HG03095 (cell line): ENCODE data around the gene NCOA1.
"Not testable (repeated sequence)": the region's sequence is repeated elsewhere in the genome, so short reads cannot be mapped to it uniquely, and the experiment has no call there.

ENCODE experiments used
- ATAC-seq: cut with Tn5 transposase; IDR thresholded peaks from one replicate; pipeline ENCODE4 v1.9.1; 2021; ENCODE audit warnings: moderate library complexity; ENCODE audit not compliant: unreplicated experiment

NCOA1 gene

DNA sequence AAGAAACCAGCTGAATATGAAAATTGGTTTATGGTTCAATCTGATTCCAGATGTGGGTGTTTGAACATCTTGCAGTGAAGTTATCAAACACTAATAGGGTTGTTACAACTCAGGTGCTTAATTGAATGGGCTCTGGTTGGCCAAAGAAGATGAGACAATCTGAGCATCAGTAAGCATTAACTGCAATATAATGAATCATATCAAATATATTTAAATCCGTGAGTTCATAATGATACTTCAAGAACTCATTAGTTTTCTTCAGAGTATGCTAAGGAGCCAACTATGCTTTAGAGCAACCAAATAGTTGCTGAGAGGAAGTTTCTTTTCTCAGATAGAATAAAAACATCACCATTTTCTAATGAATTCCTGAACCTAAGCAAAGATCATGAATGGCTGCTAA lies 79.2 kb downstream of the NCOA1 start:
- ATAC-seq = no peak

GRCh38 chr2:24571828-24572442 lies 80.9 kb downstream of the NCOA1 start:
- no peak for ATAC-seq

GRCh38 chr2:24576146-24576545 lies 85.1 kb downstream of the NCOA1 start:
- no peak for ATAC-seq

- ATAC-seq = no peak
These were observed 85.6 kb downstream of the NCOA1 start for GRCh38 chr2:24576617-24577016.

DNA sequence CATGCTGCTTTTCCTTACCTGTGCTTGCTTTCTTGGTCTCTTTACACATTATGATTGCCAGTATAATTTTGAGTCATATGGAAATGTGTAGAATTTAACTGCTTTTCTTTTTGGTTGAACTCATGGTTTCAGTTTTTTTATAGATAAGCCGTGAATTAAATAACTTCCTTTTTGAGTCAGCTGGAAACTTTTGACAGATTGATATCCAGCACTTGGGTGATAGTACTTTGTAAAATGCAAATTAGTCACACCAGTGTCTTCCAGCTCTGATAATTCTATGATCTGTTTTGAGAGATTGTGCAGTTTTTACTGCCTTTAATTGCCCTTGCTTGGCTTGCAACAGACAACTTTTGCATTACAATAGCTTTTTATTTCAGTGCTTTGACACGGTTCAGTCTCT lies 86.4 kb downstream of the NCOA1 start:
- ATAC-seq = peak; percentile 66

GRCh38 chr2:24579053-24579803 lies 88.2 kb downstream of the NCOA1 start:
- no peak for ATAC-seq

- no peak for ATAC-seq
These were observed 89.5 kb downstream of the NCOA1 start for GRCh38 chr2:24580561-24580960.

DNA sequence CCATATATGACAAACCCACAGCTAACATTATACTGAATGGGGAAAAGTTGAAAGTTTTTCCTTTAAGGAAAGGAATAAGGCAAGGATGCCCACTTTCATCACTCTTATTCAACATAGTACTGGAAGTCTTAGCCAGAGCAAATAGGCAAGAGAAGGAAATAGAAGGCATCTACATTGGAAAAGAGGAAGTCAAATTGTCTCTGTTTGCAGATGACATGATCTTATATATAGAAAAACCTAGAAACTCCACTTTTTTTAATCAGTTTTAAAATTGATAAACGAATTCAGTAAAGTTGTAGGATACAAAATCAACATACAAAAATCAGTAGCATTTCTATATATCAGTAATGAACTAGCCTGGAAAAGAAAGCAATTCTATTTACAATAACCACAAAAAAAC lies 90.9 kb downstream of the NCOA1 start:
- not testable (repeated sequence) for ATAC-seq

DNA sequence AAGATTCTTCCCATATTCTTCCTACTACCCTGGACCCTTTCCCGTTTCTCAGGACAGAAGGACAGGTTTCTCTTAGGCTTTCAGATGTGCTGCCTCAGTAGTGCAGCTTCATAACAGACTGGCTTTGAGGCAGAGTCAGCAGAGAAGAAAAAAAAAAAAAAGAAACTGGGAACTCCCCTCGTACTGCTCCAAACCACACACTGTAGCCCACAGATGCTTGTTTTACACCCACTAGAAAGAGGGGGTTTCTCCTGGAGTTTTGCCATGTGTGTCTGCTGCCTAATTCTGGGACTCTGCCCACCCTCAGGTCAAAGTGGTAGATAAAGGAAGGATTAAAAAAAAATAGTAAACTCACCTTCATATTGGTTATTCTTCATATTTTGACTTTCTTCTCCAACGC lies 95.9 kb downstream of the NCOA1 start:
- peak; percentile 58 for ATAC-seq

DNA sequence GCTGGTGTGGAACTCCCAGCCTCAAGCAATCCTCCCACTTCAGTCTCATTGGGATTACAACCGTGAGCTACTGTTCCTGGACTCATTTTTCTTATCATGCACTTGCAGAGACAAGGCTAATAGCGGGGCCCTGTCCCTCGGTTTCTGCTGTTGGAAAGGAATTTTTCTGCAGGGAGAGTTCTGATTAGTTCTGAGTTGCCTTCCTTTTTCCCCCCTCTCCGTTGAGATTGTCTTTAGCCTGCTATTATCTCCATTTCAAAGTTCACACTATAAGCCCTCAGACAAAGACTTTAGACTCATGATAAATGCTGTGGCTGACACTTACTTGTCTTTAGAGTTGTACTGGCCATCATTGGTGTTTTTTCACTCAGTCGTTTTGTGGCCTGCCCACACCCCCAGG lies 97.2 kb downstream of the NCOA1 start:
- no peak for ATAC-seq

- no peak for ATAC-seq
These were observed 101.5 kb downstream of the NCOA1 start for GRCh38 chr2:24592441-24593100.

- ATAC-seq = no peak
These were observed 103.2 kb downstream of the NCOA1 start for GRCh38 chr2:24594283-24594682.

- no peak for ATAC-seq
These were observed 106.3 kb downstream of the NCOA1 start for GRCh38 chr2:24597181-24597870.

GRCh38 chr2:24600140-24600539 lies 109.1 kb downstream of the NCOA1 start:
- not testable (repeated sequence) for ATAC-seq

DNA sequence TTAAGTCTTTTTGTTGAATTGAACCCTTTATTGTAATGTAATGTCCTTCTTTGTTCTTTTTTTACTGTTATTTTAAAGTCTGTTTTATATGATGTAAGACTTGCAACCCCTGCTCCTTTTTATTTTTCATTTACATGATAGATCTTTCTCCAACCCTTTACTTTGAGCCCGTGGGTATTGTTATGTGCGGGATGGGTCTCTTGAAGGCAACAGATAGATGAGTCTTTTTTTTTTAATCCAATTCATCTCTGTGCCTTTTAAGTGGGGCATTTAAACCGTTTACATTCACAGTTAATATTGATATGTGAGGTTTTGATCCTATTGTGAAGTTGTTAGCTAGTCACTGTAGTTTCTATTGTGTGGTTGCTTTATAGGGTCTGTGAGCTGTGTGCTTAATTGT lies 120.6 kb downstream of the NCOA1 start:
- ATAC-seq = no peak

DNA sequence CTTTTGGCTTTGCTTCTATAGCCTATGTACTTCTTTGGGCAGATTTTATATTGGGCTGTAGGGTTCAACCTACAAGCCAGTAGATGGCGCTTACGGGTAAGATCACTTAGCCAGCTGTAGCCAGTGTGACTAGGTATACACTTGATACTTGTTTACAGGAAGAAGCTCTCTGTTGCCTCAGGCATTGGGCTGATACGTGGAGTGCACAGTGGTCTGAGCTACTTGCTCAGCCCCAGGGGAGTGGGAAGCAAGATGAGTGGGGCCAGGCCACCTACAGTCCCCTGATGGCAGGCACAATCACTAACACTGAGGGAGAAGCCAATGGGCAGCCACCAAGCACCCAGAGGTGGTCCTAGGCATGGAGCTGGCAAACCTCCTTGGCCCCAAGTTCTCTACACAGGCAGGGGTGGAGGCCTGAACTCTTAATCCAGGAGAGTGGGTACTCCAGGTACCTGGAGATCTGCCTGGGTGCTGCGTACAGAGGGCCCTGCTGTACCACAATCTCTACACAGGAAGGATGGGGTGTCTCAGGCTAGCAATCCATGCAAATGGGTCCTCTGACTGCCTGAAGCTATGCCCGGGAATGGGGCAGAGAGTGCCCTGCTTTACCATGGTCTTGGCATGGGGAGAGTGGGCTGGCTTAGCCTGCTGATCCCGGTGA lies 122.2 kb downstream of the NCOA1 start:
- no peak for ATAC-seq

DNA sequence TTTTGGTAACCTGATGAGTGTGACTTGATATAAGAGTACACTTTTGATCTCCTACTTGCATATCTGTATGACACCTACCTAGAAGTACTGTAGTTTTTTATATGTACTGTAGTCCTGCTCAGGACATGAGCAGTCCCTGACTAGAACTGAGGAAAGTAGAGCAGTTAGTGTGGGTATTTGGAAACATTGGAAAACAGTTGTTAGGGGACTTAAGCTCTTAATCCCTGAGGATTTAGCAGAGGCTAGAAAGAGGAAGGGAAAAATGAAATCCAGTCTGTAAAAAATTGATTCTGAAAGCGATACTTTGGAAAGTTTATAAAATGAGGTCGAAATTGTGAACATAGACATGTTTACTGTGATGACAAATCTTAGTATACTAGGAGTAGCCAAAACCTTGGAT lies 125.6 kb downstream of the NCOA1 start:
- ATAC-seq = no peak

DNA sequence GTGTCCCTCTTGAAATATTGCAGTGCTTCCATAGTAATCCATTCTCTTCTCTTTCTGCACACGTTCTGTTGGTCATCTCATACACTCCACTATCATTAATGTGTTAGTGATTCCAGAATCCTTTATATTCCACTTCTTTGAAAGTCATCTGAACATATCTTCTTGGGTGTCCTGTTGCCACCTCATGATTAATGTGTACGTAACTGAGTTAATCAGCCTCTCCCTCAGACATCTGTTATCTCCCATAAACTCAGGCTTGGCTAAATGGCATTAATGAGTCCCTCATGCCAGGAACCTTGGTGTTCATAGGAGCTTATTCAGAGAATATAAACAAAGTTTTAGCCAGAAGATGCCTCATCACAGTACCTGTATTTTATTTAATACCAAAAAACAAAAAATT lies 126.4 kb downstream of the NCOA1 start:
- no peak for ATAC-seq

DNA sequence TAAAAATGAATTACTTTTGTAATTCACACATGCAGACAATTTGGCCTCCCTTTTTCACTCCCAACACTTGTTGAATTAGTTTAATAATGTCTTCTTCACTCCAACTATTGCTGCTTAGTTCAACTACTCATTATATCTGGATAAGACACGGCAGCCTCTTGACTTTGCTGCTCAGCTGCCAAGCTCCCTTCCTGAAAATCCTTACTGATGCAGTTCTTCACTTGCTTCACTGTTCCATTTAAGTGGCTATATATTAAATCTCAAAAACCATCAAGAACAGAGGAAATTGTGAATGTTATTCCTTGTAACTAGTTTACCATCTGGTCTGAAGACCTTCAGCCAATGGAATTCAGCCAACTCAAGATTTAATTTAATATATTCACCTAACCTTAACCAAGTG lies 127.1 kb downstream of the NCOA1 start:
- no peak for ATAC-seq

- no peak for ATAC-seq
These were observed 127.6 kb downstream of the NCOA1 start for GRCh38 chr2:24618680-24619079.

DNA sequence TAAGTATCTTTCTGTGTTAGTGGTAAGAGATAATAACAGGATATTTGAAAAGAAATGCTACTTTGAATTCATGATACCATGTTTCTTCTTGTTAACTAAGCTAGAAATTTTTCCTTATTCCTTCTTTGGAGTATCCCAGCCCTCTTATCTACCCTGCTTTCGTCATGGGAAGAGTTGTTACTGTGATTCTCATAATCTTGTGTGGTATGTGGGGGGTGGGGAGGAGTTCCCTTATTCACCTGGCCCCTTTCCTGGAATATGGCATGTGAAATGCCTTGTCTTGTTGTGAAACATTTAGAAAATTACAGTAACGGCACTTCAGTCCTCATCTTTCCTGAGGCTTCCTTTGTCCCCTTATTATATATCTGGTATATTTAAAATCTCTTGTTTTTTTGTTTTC lies 129.9 kb downstream of the NCOA1 start:
- no peak for ATAC-seq
